ENCODE measurements around the gene MAPT.
"Not testable (repeated sequence)": the region's sequence is repeated elsewhere in the genome, so short reads cannot be mapped to it uniquely, and the experiment has no call there.

MAPT gene

GRCh38 chr17:45931677-45932076 lies 37.3 kb downstream of the MAPT start:
- no peak for DNase-seq

GRCh38 chr17:45934044-45934979 lies 40.0 kb downstream of the MAPT start:
- DNase-seq: no peak

- DNase-seq: no peak
These were observed 40.9 kb downstream of the MAPT start for GRCh38 chr17:45935197-45935709.

GRCh38 chr17:45935710-45936509 lies 41.6 kb downstream of the MAPT start:
- no peak for DNase-seq

- no peak for DNase-seq
These were observed 42.3 kb downstream of the MAPT start for GRCh38 chr17:45936610-45937009.

GRCh38 chr17:45937186-45937585 lies 42.8 kb downstream of the MAPT start:
- not testable (repeated sequence) for DNase-seq

- DNase-seq: no peak
These were observed 45.0 kb downstream of the MAPT start for GRCh38 chr17:45939395-45939794.

GRCh38 chr17:45940293-45940692 lies 45.9 kb downstream of the MAPT start:
- DNase-seq: no peak

GRCh38 chr17:45940826-45941225 lies 46.5 kb downstream of the MAPT start:
- DNase-seq: no peak

- DNase-seq: no peak
These were observed 47.0 kb downstream of the MAPT start for GRCh38 chr17:45941395-45941794.

- DNase-seq: no peak
These were observed 47.9 kb downstream of the MAPT start for GRCh38 chr17:45942284-45942683.

GRCh38 chr17:45946841-45947256 lies 52.5 kb downstream of the MAPT start:
- DNase-seq: no peak

- no peak for DNase-seq
These were observed 54.1 kb downstream of the MAPT start for GRCh38 chr17:45948498-45948880.

- DNase-seq: peak; percentile 50
These were observed 54.7 kb downstream of the MAPT start for GRCh38 chr17:45948881-45949624.

- no peak for DNase-seq
These were observed 55.5 kb downstream of the MAPT start for GRCh38 chr17:45949755-45950320.

GRCh38 chr17:45950888-45951287 lies 56.5 kb downstream of the MAPT start:
- no peak for DNase-seq

GRCh38 chr17:45951403-45951802 lies 57.0 kb downstream of the MAPT start:
- no peak for DNase-seq

GRCh38 chr17:45951941-45952340 lies 57.6 kb downstream of the MAPT start:
- DNase-seq: no peak

GRCh38 chr17:45952814-45953320 lies 58.5 kb downstream of the MAPT start:
- DNase-seq: no peak

GRCh38 chr17:45953561-45953960 lies 59.2 kb downstream of the MAPT start:
- DNase-seq: no peak

GRCh38 chr17:45954914-45955313 lies 60.6 kb downstream of the MAPT start:
- DNase-seq: no peak

- no peak for DNase-seq
These were observed 61.0 kb downstream of the MAPT start for GRCh38 chr17:45955326-45955725.

All from CD4-positive, alpha-beta T cell treated with Interleukin-12 subunit alpha and Interleukin-12 subunit beta, for 1 hour (primary cell).